ENCODE results near the gene DOK6. TPM values are rescaled to one million over a fixed set of nuclear protein-coding genes. Genes with fewer than 3 reads are reported as not detected.

The DOK6 gene
- total and polyA plus RNA-seq, 2 of the 13 experiments (the other 11 are each of a cell fraction or from before 2014, with no cell fraction given): 17.0 to 17.2 TPM

GRCh38 chr18:69402533-69402989 is 1.9 kb downstream of the DOK6 start:
- Histone ChIP-seq H4K20me1 (ENCODE audit: insufficient read depth, low read length) (no peaks in the 10 kb centered on the region), H3K4me1 (ENCODE audit: insufficient read depth, low read length) (peaks cover 45% of the 10 kb centered on the region), H3K27me3 (ENCODE audit: control insufficient read depth in 1 of 2, insufficient read depth in 2 of 2, low read length in 2 of 2) (peaks cover 0 to 4% of the 10 kb centered on the region in 2 experiments; a peak in 3 of 5 replicates), H3K27ac (ENCODE audit: extremely low read length, insufficient read depth, low read length) (no peak overlapping the region), H3K4me2 (ENCODE audit: low read depth, low read length) (peak overlapping the region; percentile 98), H3K36me3 (replicated peaks in 1 of 2; ENCODE audit: control insufficient read depth in 1 of 2, insufficient read depth in 2 of 2, low read length in 2 of 2) (no peaks in the 10 kb centered on the region), H3K9ac (ENCODE audit: insufficient read depth, low read depth, low read length) (peak overlapping the region; percentile 74), H3K9me3 (ENCODE audit: low read length) (no peaks in the 10 kb centered on the region), H3K4me3 (replicated peaks in 1 of 3; ENCODE audit: insufficient read depth in 1 of 3, low read depth in 2 of 3, low read length in 3 of 3) (peak overlapping the region; percentile 71 to 83 (median 82)), H2AFZ (ENCODE audit: low read length) (no peak overlapping the region), H3K79me2 (ENCODE audit: insufficient read depth, low read length) (peaks cover 32% of the 10 kb centered on the region)
- POLR2A ChIA-PET: interaction anchor here (1.1 kb wide), 1 partner anchor 44 kb away, joined by 3 read pairs; no protein-coding TSS in a partner anchor
- peak; percentile 44 for FAIRE-seq
- ATAC-seq: peak; percentile 60
- 4% methylated on average over 4 of the region's 20 CpGs for WGBS (ENCODE audit: low lambda C conversion rate)
- no TSS peak for BruUV-seq (replicated peaks)
- in situ Hi-C loops (cut with HindIII; ENCODE audit: extremely low pct_ligation_motif_present, low pct_unique_long_range_greater_than_20kb) (no loop called here), intact Hi-C loops (cut with micrococcal nuclease; ENCODE audit: unreplicated experiment) (loop anchor here (5.0 to 10.0 kb wide), 5 partner anchors 90 to 670 kb away; no protein-coding TSS in a partner anchor)
- CTCF ChIA-PET (ENCODE audit: low intra/inter-chr PET ratio, low total read pairs): no interaction called here
- DNase-seq (ENCODE audit: low spot score): no peak
- TF ChIP-seq KDM2A (CRISPR knock-in tag; IDR thresholded peaks at IDR 0.05; ENCODE audit: borderline replicate concordance, low read depth): 0 out of 2 replicates have a peak, but pooled peaks have one; percentile 30
- peak; percentile 32 for TF ChIP-seq CTCF (CRISPR knock-in tag; IDR thresholded peaks at IDR 0.05)
- no peak for TF ChIP-seq ZNF788 (CRISPR knock-in tag; IDR thresholded peaks at IDR 0.05; ENCODE audit: borderline replicate concordance)
- 0 out of 2 replicates have a peak, but pooled peaks have one; percentile 25 for TF ChIP-seq POGK (CRISPR knock-in tag; conservative IDR thresholded peaks at IDR 0.05)
- TF ChIP-seq AFF4 (CRISPR knock-in tag; IDR thresholded peaks at IDR 0.05): no peak
- TF ChIP-seq TBL1XR1 (IDR thresholded peaks at IDR 0.05; ENCODE audit: borderline replicate concordance, low read length, partially characterized antibody): no peak
- peak; percentile 59; the same call in 1 of the 2 replicates for TF ChIP-seq ZNF292 (CRISPR knock-in tag; IDR thresholded peaks at IDR 0.05; ENCODE audit: borderline replicate concordance, low read depth)
- TF ChIP-seq HDAC1 (CRISPR knock-in tag; IDR thresholded peaks at IDR 0.05): 0 out of 2 replicates have a peak, but pooled peaks have one; percentile 30
- peak; percentile 38; the same call in 1 of the 2 replicates for TF ChIP-seq NRL (CRISPR knock-in tag; IDR thresholded peaks at IDR 0.05; ENCODE audit: borderline replicate concordance)
- TF ChIP-seq THAP11 (CRISPR knock-in tag; IDR thresholded peaks at IDR 0.05): 0 out of 2 replicates have a peak, but pooled peaks have one; percentile 13
- peak; percentile 25 for TF ChIP-seq HNRNPLL (IDR thresholded peaks at IDR 0.05; ENCODE audit: low read depth, low read length, poor library complexity, severe bottlenecking)
- TF ChIP-seq NPAS2 (CRISPR knock-in tag; IDR thresholded peaks at IDR 0.05; ENCODE audit: borderline replicate concordance): no peak
- TF ChIP-seq PTBP1 (IDR thresholded peaks at IDR 0.05; ENCODE audit: low read depth, low read length, poor library complexity, severe bottlenecking): no peak
- TF ChIP-seq ZNF501 (CRISPR knock-in tag; IDR thresholded peaks at IDR 0.05): peak; percentile 25; the same call in 1 of the 2 replicates
